Stimulated activated naive CD8-positive, alpha-beta T cell treated with anti-CD3 and anti-CD28 coated beads, Interleukin-15, Interleukin-2, amounts not matched to agents 100 ng/mL and 50 ng/mL, for 24 hours (primary cell): Measurements from ENCODE around the gene USH2A.
"Not testable (repeated sequence)": the region's sequence is repeated elsewhere in the genome, so short reads cannot be mapped to it uniquely, and the experiment has no call there.

Experiments used
- H3K27ac Mint-ChIP-seq: one replicate; pipeline ENCODE4 v1.8.0; 2021; ENCODE audit warnings: mild to moderate bottlenecking, mixed read lengths
- H3K27me3 Mint-ChIP-seq: one replicate; pipeline ENCODE4 v1.8.0; 2021; ENCODE audit warnings: mixed read lengths
- H3K36me3 Mint-ChIP-seq: one replicate; pipeline ENCODE4 v1.8.0; 2021; ENCODE audit warnings: low read depth, mixed read lengths
- H3K4me1 Mint-ChIP-seq: one replicate; pipeline ENCODE4 v1.8.0; 2021; ENCODE audit warnings: low read depth, mixed read lengths
- H3K4me3 Mint-ChIP-seq: one replicate; pipeline ENCODE4 v1.8.0; 2021; ENCODE audit warnings: mild to moderate bottlenecking, mixed read lengths
- H3K9me3 Mint-ChIP-seq: one replicate; pipeline ENCODE4 v1.8.0; 2021; ENCODE audit warnings: mixed read lengths

USH2A gene

GRCh38 chr1:216051071-216051470, 372.2 kb downstream of the USH2A start:
- H3K27me3 Mint-ChIP-seq, result no peaks in the 10 kb centered on the region
- H3K4me3 Mint-ChIP-seq, result no peak overlapping the region
- no peaks in the 10 kb centered on the region for H3K4me1 Mint-ChIP-seq
- no peak overlapping the region for H3K27ac Mint-ChIP-seq
- H3K9me3 Mint-ChIP-seq, result peaks cover 17% of the 10 kb centered on the region
- no peaks in the 10 kb centered on the region for H3K36me3 Mint-ChIP-seq

DNA sequence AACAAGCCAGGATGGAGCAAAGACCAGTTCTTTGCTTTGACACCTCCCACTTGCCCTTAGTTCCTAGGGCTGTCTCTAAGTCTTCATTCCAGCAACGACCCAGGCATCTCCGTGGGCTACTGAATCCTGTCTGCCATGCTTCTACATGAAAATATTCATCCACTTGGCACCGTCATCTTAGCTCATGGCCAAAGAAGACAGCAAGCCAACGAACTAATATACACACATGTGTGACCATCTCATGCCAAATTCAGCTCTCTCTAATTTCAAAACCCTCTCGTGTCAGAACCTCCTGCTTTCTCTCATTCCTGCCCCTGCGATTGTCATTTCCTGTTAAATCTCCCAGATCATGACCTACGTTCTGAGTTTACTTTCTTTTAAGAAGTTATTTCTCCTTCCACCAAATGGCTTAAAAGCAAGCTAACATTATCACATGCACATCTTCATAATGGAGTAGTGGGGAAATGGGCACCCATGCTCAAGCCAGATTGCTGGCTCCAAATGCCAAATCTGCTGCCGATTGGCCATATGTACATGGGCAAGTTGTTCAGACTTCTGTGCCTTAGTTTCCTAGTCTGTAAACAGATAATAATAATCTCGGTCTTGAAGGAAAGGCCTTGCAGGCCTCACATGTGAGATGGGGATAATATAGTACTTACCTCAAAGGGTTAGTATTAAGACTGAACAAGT, 373.4 kb downstream of the USH2A start:
- H3K27me3 Mint-ChIP-seq, result no peaks in the 10 kb centered on the region
- no peaks in the 10 kb centered on the region for H3K36me3 Mint-ChIP-seq
- H3K4me1 Mint-ChIP-seq, result no peaks in the 10 kb centered on the region
- H3K27ac Mint-ChIP-seq, result no peak overlapping the region
- H3K4me3 Mint-ChIP-seq, result no peak overlapping the region
- peaks cover 17% of the 10 kb centered on the region for H3K9me3 Mint-ChIP-seq

DNA sequence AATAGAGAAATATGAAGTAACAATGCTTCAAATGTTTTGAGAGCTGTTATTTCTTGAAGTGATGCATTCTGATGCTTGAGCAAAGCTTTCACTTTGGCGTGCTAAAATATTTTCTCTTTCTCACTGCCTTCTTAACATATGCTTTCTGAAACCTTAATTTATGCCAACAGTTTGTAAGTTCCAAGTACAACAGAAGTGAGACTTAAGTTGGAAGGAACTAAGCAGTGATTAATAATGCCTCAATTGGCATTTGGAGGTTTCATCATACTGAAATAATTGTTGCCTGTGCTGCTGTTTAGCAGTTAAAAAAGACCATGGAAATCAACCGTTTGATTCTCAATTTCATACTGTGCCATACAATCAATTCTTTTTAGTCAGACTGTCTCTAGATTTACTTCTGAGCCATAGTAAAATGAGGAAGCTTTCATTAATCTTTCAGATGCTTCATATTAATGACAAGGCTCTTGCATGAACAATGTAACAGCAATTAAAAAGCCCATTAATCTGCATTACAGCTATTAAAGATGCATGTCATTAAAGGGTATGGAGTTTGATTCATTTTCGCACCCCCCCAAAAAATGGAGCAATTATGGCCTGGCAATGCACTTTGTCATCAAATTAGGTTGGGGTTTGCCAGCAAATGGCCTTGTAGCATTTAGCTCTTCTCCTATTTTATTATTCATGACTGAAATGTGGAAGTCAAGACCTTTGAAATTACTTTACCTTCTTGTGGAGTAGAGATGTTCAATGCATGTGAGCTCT, 375.3 kb downstream of the USH2A start:
- Mint-ChIP-seq H3K9me3 (peaks cover 21% of the 10 kb centered on the region), H3K36me3 (no peaks in the 10 kb centered on the region), H3K4me3 (no peak overlapping the region), H3K4me1 (no peaks in the 10 kb centered on the region), H3K27me3 (no peaks in the 10 kb centered on the region), H3K27ac (no peak overlapping the region)

DNA sequence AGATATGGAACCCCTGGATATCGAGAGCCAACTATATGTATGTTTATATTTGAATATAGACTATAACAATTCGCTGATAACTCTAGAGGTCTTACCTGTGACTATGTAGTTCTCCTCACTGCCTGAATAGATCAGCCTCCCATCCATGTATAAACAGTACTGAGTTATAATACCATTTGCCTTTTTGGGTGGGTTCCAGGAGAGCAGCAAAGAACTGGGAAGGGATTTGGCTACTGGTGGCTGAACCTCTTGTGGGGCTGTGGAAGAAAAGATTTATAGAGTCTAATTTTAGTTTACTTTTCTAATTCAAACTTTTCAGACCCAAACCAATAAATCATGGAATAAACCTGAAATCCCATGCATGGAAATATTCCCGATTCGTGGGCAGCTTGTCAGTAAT, 376.9 kb downstream of the USH2A start:
- Mint-ChIP-seq H3K27me3 (no peaks in the 10 kb centered on the region), H3K4me1 (no peaks in the 10 kb centered on the region), H3K36me3 (no peaks in the 10 kb centered on the region), H3K9me3 (peaks cover 20% of the 10 kb centered on the region), H3K4me3 (no peak overlapping the region), H3K27ac (no peak overlapping the region)

- Mint-ChIP-seq H3K27ac (no peak overlapping the region), H3K27me3 (no peaks in the 10 kb centered on the region), H3K4me1 (no peaks in the 10 kb centered on the region), H3K9me3 (peaks cover 16% of the 10 kb centered on the region), H3K36me3 (no peaks in the 10 kb centered on the region), H3K4me3 (no peak overlapping the region)
Observed at GRCh38 chr1:216045400-216045799, 377.8 kb downstream of the USH2A start.

DNA sequence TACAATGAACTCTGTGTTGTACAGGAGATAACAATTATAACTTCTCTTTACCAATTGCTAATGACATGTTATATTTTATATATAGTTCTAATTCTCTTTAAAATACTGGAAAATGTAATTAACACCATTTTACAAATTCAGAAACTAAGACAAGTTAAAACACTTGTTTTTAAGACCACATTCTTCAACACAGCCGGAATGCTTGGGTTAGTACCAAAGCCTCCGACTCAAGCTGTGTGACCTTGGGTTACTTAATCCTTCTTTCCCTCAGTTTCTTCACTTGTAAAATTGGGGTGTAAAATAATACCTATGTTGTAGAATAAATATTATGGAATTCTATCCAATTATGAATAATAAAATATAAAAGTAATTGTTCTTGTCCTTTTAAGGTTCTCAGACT, 378.7 kb downstream of the USH2A start:
- Mint-ChIP-seq H3K27me3 (no peaks in the 10 kb centered on the region), H3K9me3 (peaks cover 20% of the 10 kb centered on the region), H3K36me3 (no peaks in the 10 kb centered on the region), H3K4me3 (no peak overlapping the region), H3K27ac (no peak overlapping the region), H3K4me1 (no peaks in the 10 kb centered on the region)

- H3K4me1 Mint-ChIP-seq, result no peaks in the 10 kb centered on the region
- no peaks in the 10 kb centered on the region for H3K36me3 Mint-ChIP-seq
- peaks cover 16% of the 10 kb centered on the region for H3K9me3 Mint-ChIP-seq
- H3K4me3 Mint-ChIP-seq, result no peak overlapping the region
- H3K27me3 Mint-ChIP-seq, result no peaks in the 10 kb centered on the region
- H3K27ac Mint-ChIP-seq, result no peak overlapping the region
Observed at GRCh38 chr1:216034506-216034905, 388.7 kb downstream of the USH2A start.

DNA sequence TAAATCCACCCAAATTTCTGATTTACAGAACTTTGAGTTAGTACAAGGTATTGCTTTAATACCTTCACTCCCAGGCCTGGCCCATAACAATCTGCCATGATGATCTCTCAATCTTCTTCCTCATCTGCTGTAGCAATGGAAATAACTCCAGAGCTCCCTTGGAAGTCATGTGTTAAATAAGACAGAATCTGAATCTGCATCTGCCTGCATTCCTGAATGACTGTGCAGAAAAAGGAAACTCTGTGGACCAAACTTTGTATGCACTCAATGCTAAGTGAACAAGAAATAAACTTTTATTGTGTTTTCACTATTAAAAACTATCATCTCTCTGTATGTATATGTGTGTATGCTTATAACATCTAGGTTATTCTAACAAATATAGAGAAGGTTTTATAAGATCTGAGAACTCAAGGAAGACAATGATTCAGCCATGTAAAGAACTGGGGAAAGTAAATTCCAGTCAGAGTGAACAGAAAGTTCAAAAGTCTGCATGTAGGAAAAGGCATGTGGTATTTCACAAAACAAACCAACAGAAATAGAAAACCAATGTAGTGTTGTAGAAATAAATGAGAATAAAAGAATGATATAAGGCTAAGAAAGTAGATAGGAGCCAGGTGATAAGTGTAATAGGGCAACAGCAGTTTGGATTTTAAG, 390.2 kb downstream of the USH2A start:
- Mint-ChIP-seq H3K27ac (no peak overlapping the region), H3K4me1 (no peaks in the 10 kb centered on the region), H3K9me3 (peaks cover 16% of the 10 kb centered on the region)

GRCh38 chr1:216032284-216032683, 391.0 kb downstream of the USH2A start:
- no peaks in the 10 kb centered on the region for H3K36me3 Mint-ChIP-seq
- H3K27ac Mint-ChIP-seq, result no peak overlapping the region
- no peaks in the 10 kb centered on the region for H3K4me1 Mint-ChIP-seq
- H3K27me3 Mint-ChIP-seq, result no peaks in the 10 kb centered on the region
- peaks cover 16% of the 10 kb centered on the region for H3K9me3 Mint-ChIP-seq
- H3K4me3 Mint-ChIP-seq, result no peak overlapping the region

More for the DNA sequence above, 390.2 kb downstream of the USH2A start:
- Mint-ChIP-seq H3K36me3 (no peaks in the 10 kb centered on the region), H3K27me3 (no peaks in the 10 kb centered on the region), H3K4me3 (no peak overlapping the region)

GRCh38 chr1:216028631-216029030, 394.6 kb downstream of the USH2A start:
- Mint-ChIP-seq H3K36me3 (no peaks in the 10 kb centered on the region), H3K4me3 (no peak overlapping the region), H3K9me3 (peaks cover 5% of the 10 kb centered on the region), H3K27ac (no peak overlapping the region), H3K27me3 (no peaks in the 10 kb centered on the region), H3K4me1 (no peaks in the 10 kb centered on the region)

DNA sequence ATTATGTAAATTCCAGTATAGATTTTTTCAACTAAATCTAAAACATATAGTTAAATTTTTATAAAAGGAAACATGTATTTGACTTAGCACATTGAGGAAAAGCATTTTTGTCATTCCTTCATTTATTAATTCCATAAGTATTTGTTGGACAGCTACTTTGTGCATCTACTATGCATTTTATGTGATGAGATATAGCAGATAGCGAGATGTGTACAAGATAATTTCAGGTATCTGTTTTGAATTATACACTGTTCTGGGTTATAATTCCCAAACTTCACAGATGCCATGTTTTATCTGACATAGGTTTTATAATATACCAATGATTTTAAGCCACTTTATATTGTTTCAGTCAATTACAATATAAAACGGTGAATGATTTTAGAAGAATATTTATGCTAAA, 398.7 kb downstream of the USH2A start:
- H3K27me3 Mint-ChIP-seq, result no peaks in the 10 kb centered on the region
- no peaks in the 10 kb centered on the region for H3K36me3 Mint-ChIP-seq
- H3K4me3 Mint-ChIP-seq, result no peak overlapping the region
- H3K27ac Mint-ChIP-seq, result no peak overlapping the region
- H3K4me1 Mint-ChIP-seq, result no peaks in the 10 kb centered on the region
- H3K9me3 Mint-ChIP-seq, result peaks cover 4% of the 10 kb centered on the region

DNA sequence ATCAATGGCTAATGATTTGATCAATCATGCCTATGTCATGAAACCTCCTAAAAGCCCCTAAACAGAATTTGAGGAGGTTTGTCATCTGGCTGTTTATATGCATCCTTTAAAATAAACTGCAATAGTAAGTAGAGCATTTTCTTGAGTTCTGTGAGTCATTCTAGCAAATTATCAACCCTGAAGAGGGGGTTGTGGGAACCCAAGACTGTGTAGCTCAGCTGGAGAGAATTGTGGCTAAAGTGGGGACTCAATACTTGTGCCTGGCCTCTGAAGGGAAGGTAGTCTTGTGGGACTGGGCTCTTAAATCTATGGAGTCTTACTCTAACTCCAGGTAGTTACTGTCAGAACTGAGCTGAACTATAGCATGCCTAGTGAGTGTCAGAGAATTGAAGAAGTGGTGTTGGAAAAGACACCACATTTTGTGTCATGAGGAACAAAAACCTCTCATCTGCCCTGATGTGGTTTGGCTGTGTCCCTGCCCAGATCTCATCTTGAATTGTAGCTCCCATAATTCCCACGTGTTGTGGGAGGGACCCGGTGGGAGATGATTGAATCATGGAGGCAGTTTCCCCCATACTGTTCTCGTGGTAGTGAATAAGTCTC, 402.4 kb downstream of the USH2A start:
- Mint-ChIP-seq H3K4me3 (no peak overlapping the region), H3K4me1 (no peaks in the 10 kb centered on the region), H3K27me3 (no peaks in the 10 kb centered on the region), H3K9me3 (peaks cover 7% of the 10 kb centered on the region), H3K27ac (no peak overlapping the region), H3K36me3 (no peaks in the 10 kb centered on the region)

DNA sequence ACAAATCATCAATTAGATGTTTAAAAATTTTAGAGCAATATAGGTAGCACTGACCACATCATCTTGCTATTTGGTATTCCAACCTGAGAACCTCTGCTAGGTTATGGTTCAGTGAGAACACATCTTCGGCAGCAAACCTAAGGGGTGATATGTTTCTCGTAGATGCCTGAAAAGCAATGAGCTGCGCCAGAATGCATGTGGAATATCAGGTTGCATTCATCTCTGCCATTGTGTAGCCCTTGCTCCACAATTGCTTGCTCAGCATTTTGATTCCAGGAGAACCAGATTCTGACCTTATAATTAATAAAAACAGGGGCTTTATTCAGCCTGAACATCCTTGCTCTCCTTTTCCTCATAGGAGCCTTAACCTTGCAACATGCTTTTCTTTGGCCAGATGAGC, 408.1 kb downstream of the USH2A start:
- Mint-ChIP-seq H3K27me3 (no peaks in the 10 kb centered on the region), H3K27ac (no peak overlapping the region), H3K9me3 (peaks cover 3% of the 10 kb centered on the region), H3K4me1 (no peaks in the 10 kb centered on the region), H3K4me3 (no peak overlapping the region), H3K36me3 (no peaks in the 10 kb centered on the region)

GRCh38 chr1:216014086-216014485, 409.2 kb downstream of the USH2A start:
- Mint-ChIP-seq H3K27ac (no peak overlapping the region), H3K4me1 (no peaks in the 10 kb centered on the region), H3K9me3 (peaks cover 3% of the 10 kb centered on the region), H3K27me3 (no peaks in the 10 kb centered on the region), H3K36me3 (no peaks in the 10 kb centered on the region), H3K4me3 (no peak overlapping the region)

DNA sequence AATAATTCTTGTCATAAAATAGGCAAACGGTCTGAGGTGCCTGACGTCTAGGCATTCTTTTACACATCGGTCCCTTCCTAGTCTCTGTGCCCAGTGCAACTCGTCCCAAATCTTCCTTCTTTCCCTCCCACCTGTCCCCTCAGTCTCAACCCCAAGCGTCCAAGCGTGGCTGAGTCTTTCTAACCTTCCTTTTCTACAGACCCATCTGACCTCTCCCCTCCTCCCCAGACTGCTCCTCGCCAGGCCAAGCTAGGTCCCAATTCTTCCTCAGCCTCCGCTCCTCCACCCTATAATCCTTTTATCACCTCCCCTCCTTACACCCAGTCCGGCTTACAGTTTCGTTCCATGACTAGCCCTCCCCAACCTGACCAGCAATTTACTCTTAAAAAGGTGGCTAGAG, 413.8 kb downstream of the USH2A start:
- H3K27ac Mint-ChIP-seq, H3K36me3 Mint-ChIP-seq, H3K27me3 Mint-ChIP-seq, H3K4me1 Mint-ChIP-seq, H3K9me3 Mint-ChIP-seq, H3K4me3 Mint-ChIP-seq: not testable (repeated sequence)
